ENCODE measurements around the gene KCNK7.
A peak's percentile ranks its signal among the peaks of the same experiment; 100 is the strongest.
"Not testable (repeated sequence)": the region's sequence is repeated elsewhere in the genome, so short reads cannot be mapped to it uniquely, and the experiment has no call there.

The KCNK7 gene

DNA sequence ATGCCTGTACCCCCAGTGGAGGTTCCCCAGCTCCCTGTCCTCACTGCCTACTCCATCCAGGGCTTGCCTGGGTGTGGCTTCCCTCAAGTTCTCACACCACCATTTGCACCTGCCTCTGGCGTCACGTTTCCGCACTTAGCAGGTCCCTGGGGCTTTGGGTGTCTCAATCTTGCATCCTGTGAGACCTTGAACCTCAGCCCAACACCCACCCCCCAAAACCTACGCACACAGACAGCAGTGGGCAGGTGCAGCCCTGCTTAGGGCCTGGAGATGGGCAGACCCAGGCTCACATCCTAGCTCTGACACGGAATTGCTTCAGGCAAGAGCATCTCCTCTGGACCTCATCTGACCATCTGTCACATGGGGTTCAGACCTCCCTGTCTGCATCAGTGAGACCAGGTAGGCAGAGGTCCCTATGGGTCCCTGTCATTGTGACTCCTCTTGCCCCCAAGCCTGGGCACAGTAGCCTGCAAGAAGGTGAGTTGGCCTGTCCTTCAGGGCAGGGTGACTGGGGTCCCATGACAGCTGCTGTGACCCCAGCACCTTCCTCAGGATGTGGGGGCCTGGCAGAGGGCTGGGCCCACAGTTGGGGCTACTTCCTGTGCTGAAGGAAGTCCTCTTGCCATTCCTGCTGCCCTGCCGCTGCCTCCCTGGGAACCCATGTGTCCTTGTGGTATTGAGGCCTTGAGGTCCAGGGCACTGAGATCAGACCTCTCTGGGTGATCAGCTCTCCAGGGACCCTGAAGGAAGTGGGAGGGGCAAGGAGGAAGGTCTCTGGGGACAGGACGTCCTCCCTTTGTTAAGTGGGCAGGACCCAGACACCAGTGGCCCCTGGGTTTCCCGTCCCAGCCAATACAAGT is 44.3 kb upstream of the KCNK7 start:
- DNase-seq (ENCODE audit: low spot score): peak; percentile 83
- TF ChIP-seq CTCF (IDR thresholded peaks at IDR 0.05; ENCODE audit: extremely low read depth, missing control alignments): no peak

DNA sequence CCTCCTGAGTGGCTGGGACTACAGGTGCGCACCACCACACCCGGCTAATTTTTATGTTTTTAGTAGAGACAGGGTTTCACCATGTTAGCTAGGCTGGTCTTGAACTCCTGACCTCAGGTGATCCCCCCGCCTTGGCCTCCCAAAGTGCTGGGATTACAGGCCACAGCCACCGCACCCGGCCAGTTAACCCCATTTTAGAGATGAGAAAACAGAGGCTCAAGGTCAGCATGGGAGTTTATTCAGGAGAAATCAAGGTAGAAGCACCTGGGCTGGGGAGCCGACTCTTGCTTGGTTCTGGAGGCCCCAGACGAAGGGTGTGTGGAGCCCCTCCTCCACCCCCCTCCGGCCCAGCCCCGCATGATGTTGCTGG is 43.6 kb upstream of the KCNK7 start:
- not testable (repeated sequence) for DNase-seq (ENCODE audit: low spot score)

- no peak for TF ChIP-seq CTCF (IDR thresholded peaks at IDR 0.05; ENCODE audit: extremely low read depth, missing control alignments)
- DNase-seq (ENCODE audit: low spot score): peak; percentile 94
Observed at GRCh38 chr11:65637794-65638419, 42.3 kb upstream of the KCNK7 start, which contains the start of gene SIPA1. Gene SIPA1 (plus strand): TSS chr11:65638101. CDS start chr11:65640922, 2,821 bp downstream.

GRCh38 chr11:65637032-65637557 is 41.5 kb upstream of the KCNK7 start:
- no peak for TF ChIP-seq CTCF (IDR thresholded peaks at IDR 0.05; ENCODE audit: extremely low read depth, missing control alignments)
- DNase-seq (ENCODE audit: low spot score): no peak

DNA sequence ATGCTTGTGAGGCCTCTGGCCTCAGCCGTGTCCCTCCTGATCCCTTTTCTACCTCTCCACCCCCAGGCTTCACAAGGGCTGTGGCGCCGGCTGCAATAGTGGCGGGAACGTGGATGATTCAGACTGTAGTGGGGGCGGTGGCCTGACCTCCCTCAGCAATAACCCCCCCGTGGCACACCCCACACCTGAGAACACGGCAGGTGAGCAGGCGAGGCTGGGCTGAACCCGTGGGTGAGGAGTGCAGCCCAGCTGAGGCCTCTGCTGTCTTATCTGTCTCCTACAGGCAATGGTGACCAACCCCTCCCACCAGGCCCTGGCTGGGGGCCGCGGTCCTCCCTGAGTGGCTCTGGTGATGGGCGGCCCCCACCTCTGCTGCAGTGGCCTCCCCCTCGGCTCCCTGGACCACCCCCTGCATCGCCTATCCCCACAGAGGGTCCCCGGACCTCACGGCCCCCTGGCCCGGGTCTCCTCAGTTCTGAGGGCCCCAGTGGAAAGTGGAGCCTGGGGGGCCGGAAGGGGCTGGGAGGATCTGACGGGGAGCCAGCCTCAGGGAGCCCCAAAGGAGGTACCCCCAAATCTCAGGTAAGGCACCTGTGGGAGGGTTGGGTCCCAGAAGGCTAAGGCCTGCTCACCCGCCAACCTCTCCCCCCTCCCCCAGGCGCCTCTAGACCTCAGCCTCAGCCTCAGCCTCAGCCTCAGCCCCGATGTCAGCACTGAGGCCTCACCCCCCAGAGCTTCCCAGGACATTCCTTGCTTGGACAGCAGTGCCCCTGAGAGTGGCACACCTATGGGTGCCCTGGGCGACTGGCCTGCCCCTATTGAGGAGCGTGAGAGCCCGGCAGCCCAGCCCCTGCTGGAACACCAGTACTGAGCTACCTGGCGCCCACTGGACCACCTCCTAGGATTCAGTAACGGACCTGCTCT is 40.8 kb upstream of the KCNK7 start:
- no peak for TF ChIP-seq CTCF (IDR thresholded peaks at IDR 0.05; ENCODE audit: extremely low read depth, missing control alignments)

GRCh38 chr11:65634905-65635731 is 39.5 kb upstream of the KCNK7 start:
- no peak for DNase-seq (ENCODE audit: low spot score)
- TF ChIP-seq CTCF (IDR thresholded peaks at IDR 0.05; ENCODE audit: extremely low read depth, missing control alignments): no peak

More for the DNA sequence above, 40.8 kb upstream of the KCNK7 start:
- DNase-seq (ENCODE audit: low spot score): no peak

- DNase-seq (ENCODE audit: low spot score): no peak
- no peak for TF ChIP-seq CTCF (IDR thresholded peaks at IDR 0.05; ENCODE audit: extremely low read depth, missing control alignments)
Observed at GRCh38 chr11:65634440-65634839, 38.8 kb upstream of the KCNK7 start.

Measured in GM20000 (cell line).